Gastrocnemius medialis (tissue), 4 donors: Measurements from ENCODE around the gene MMP11. TPM values are rescaled to one million over a fixed set of nuclear protein-coding genes. Genes with fewer than 3 reads are reported as not detected.
A peak's percentile ranks its signal among the peaks of the same experiment; 100 is the strongest.

Source experiments
- ATAC-seq, 2 donors: fragments of 150-250 bp; one replicate each; pipeline ENCODE4 v1.9.1; 2016
- DNase-seq, 2 donors: peaks; one replicate each; pipeline ENCODE4 v3.0.0-alpha.2; 2019
- H3K27ac ChIP-seq, 4 donors: fragments of 200-600 bp; sonication (generic); 1 replicate in 1 of 4; 2 replicates in 3 of 4; pipeline ENCODE4 v1.5.1; 2016 to 2018; ENCODE audit warnings: mild to moderate bottlenecking in 2 of 4, moderate library complexity in 1 of 4
- H3K27me3 ChIP-seq, 3 donors: fragments of 200-600 bp; sonication (generic) in 2 of 3; 1 replicate in 1 of 3; 2 replicates in 2 of 3; pipeline versions ENCODE4 v1.5.1 to v1.6.0; 2016 to 2019; ENCODE audit warnings: mild to moderate bottlenecking in 1 of 3, moderate library complexity in 1 of 3
- H3K36me3 ChIP-seq, 2 donors: fragments of 200-600 bp; sonication (generic) in 1 of 2; one replicate each; pipeline ENCODE4 v1.5.1; 2017 to 2018
- H3K4me1 ChIP-seq, 2 donors: fragments of 200-600 bp; sonication (generic) in 1 of 2; one replicate each; pipeline ENCODE4 v1.5.1; 2016 to 2017; ENCODE audit warnings: mild to moderate bottlenecking in 2 of 2
- H3K4me3 ChIP-seq, 4 donors: fragments of 200-600 bp; sonication (generic) in 3 of 4; 1 replicate in 1 of 4; 2 replicates in 3 of 4; pipeline ENCODE4 v1.5.1; 2016 to 2019; ENCODE audit warnings: mild to moderate bottlenecking in 2 of 4
- H3K9me3 ChIP-seq, 3 donors: fragments of 200-600 bp; sonication (generic) in 2 of 3; 1 replicate in 1 of 3; 2 replicates in 2 of 3; pipeline ENCODE4 v1.5.1; 2016 to 2019
- POLR2A ChIP-seq, 2 donors: fragments of 450-650 bp; IDR thresholded peaks; one replicate each; pipeline ENCODE4 v1.6.1; 2017; ENCODE audit warnings: antibody characterized with exemption in 2 of 2, mild to moderate bottlenecking in 2 of 2, moderate library complexity in 2 of 2
- in situ Hi-C, 4 donors: fragments of 200-750 bp; cut with MboI; loops; one replicate each; pipeline versions ENCODE4 v1.15.0 to v1.8.0; 2017; ENCODE audit warnings: low sequenced_read_pairs in 4 of 4
- intact Hi-C: fragments of 100-400 bp; cut with DNase I; formaldehyde crosslinking; loops from one replicate; pipeline ENCODE4 v1.15.1; 2023; ENCODE audit warnings: low total_unique reads
- total RNA-seq, 4 donors: library from RNA; depleted of rRNA; stranded (reverse); fragments of >200 nt; gene quantifications; one replicate each; pipeline versions ENCODE4 v1.1.0 to v1.2.3, GENCODE V29; 2016
- TF ChIP-seq, protein P1 (sequence below), 5 experiments: fragments of 450-650 bp in 3 of 5; fragments of 200-600 bp in 2 of 5; sonication (generic) in 2 of 5; IDR thresholded peaks in 4 of 5; conservative IDR thresholded peaks in 1 of 5; 1 replicate in 4 of 5; 2 replicates in 1 of 5; pipeline ENCODE4 v1.5.1; 2016 to 2019; ENCODE audit warnings: antibody characterized with exemption in 5 of 5, mild to moderate bottlenecking in 3 of 5, moderate library complexity in 3 of 5

The MMP11 gene
- total RNA-seq, 4 donors from 2014 or later: 0.91 to 3.6 (median 1.4) TPM; not detected in 1

DNA sequence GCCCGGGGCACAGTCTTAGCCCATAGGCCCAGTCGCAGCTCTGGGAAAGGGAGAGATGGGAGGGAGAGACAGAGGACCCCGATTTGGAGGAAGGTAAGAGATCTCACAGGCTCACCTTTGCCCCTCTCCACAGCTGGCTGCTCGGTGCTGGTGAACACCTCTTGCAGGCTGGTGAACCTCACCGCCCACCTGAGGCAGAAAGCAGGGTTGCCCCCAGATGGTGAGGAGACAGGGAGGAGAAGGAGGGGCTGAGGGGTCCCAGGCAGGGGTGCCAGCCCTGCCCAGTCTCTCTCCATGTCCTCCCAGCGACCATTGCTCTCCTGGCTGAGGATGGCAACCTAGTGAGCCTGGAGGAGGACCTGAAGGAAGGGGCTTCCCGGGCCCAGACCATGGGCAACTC lies 8.7 kb upstream of the MMP11 start:
- no peaks in the 10 kb centered on the region for H3K36me3 ChIP-seq
- ATAC-seq (no peak), DNase-seq (no peak)
- TF ChIP-seq POLR2A (IDR thresholded peaks at IDR 0.05): no peak
- TF ChIP-seq, protein P1, sequence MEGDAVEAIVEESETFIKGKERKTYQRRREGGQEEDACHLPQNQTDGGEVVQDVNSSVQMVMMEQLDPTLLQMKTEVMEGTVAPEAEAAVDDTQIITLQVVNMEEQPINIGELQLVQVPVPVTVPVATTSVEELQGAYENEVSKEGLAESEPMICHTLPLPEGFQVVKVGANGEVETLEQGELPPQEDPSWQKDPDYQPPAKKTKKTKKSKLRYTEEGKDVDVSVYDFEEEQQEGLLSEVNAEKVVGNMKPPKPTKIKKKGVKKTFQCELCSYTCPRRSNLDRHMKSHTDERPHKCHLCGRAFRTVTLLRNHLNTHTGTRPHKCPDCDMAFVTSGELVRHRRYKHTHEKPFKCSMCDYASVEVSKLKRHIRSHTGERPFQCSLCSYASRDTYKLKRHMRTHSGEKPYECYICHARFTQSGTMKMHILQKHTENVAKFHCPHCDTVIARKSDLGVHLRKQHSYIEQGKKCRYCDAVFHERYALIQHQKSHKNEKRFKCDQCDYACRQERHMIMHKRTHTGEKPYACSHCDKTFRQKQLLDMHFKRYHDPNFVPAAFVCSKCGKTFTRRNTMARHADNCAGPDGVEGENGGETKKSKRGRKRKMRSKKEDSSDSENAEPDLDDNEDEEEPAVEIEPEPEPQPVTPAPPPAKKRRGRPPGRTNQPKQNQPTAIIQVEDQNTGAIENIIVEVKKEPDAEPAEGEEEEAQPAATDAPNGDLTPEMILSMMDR (IDR thresholded peaks at IDR 0.05 in 4 of 5, conservative IDR thresholded peaks at IDR 0.05 in 1 of 5): no peak
- no peaks in the 10 kb centered on the region for H3K9me3 ChIP-seq
- H3K4me1 ChIP-seq: peaks cover 22 to 29% of the 10 kb centered on the region in 2 donors
- in situ Hi-C loops (no loop called here), intact Hi-C loops (no loop called here)
- no peak overlapping the region for H3K4me3 ChIP-seq
- no peaks in the 10 kb centered on the region for H3K27me3 ChIP-seq
- peak overlapping the region; percentile 96 to 100 (median 100) for H3K27ac ChIP-seq

DNA sequence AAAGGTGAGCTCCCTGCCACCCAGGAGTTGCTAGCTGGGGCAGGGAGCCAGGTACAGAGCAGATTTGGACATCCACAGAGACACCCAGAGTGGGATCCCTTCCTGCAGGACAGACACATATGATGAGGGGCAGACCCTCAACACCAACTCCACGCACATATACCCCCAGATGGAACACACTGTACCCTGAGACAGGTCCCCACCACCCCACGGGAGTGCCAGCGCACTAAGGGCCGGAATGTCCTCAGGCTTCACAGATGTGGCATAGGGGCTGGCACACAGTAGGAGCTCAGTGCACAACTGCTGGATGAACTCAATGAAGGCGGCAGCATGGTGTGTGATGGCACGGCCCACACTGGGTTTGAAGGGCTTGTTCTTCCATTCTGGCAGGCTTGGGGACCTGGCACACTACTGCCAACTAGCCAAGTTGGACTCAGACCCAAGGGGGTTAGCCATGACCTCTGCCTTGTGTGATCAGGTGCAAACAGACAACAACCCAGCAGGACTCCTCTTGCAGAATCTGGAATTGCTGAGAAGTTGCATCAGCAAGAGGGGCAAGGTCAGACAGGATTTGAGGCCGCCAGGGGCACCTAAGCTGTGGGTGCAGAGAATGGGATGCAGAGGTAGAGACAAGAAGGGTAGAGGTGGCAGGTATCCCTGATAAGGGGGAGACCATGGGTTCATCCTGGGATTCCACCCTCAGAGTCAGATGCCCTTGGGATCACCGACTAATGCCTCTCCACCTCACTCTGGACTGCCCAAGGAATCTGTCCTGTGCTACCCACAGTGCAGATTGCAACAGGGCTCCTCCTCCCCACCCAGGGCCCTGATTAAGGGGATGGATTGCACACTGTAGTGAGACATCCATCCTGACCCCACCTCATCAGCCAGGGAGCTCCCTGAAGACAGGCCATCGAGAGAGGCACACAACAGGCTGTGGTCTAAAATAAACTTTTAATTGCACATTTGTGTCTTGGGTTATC lies 7.5 kb upstream of the MMP11 start:
- Histone ChIP-seq H3K4me3 (peak overlapping the region in 3 of 4 donors; percentile 78 to 94 (median 90)), H3K9me3 (no peaks in the 10 kb centered on the region), H3K4me1 (peaks cover 26 to 34% of the 10 kb centered on the region in 2 donors), H3K27me3 (no peaks in the 10 kb centered on the region), H3K36me3 (no peaks in the 10 kb centered on the region), H3K27ac (peak overlapping the region; percentile 96 to 100 (median 100))
- peak in 1 of 2 donors; percentile 66 for DNase-seq
- no peak for ATAC-seq
- in situ Hi-C loops: no loop called here
- TF ChIP-seq, protein P1 (IDR thresholded peaks at IDR 0.05 in 4 of 5, conservative IDR thresholded peaks at IDR 0.05 in 1 of 5): no peak
- TF ChIP-seq POLR2A (IDR thresholded peaks at IDR 0.05): no peak
- intact Hi-C loops: loop anchor here (5.0 kb wide), 5 partner anchors 83 to 243 kb away; partner anchors contain the start of gene MIF

DNA sequence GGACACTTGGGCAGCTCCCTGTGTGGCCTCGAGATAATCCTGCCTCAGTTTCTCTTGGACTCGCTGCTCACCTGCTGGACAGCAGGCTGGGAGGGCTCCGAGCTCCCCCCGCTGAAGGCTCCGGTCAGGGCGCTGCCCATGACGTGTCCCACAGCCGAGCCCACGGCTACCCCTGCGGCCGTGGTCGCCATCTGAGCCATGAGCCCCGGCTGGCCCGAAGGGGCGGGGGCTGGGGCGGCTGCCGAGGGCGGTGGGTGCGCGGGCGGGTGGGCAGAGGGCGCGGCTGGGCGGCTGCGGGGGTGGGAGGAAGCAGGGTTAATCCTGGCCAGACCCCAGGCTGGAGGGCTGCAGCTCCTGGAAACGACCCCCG lies 5.4 kb upstream of the MMP11 start:
- H3K27me3 ChIP-seq: no peaks in the 10 kb centered on the region
- H3K4me3 ChIP-seq: peak overlapping the region; percentile 78 to 94 (median 90)
- H3K27ac ChIP-seq: peak overlapping the region; percentile 96 to 100 (median 100)
- in situ Hi-C loops (no loop called here), intact Hi-C loops (loop anchor here (2.0 to 5.0 kb wide), 6 partner anchors 16 to 245 kb away; partner anchors contain the start of genes MIF and ZNF70)
- H3K36me3 ChIP-seq: no peaks in the 10 kb centered on the region
- ATAC-seq: peak; percentile 0 to 5
- no peaks in the 10 kb centered on the region for H3K9me3 ChIP-seq
- TF ChIP-seq POLR2A (IDR thresholded peaks at IDR 0.05): no peak
- TF ChIP-seq, protein P1 (IDR thresholded peaks at IDR 0.05 in 4 of 5, conservative IDR thresholded peaks at IDR 0.05 in 1 of 5): no peak
- peak in 1 of 2 donors; percentile 30 for DNase-seq
- peaks cover 28 to 37% of the 10 kb centered on the region in 2 donors for H3K4me1 ChIP-seq

DNA sequence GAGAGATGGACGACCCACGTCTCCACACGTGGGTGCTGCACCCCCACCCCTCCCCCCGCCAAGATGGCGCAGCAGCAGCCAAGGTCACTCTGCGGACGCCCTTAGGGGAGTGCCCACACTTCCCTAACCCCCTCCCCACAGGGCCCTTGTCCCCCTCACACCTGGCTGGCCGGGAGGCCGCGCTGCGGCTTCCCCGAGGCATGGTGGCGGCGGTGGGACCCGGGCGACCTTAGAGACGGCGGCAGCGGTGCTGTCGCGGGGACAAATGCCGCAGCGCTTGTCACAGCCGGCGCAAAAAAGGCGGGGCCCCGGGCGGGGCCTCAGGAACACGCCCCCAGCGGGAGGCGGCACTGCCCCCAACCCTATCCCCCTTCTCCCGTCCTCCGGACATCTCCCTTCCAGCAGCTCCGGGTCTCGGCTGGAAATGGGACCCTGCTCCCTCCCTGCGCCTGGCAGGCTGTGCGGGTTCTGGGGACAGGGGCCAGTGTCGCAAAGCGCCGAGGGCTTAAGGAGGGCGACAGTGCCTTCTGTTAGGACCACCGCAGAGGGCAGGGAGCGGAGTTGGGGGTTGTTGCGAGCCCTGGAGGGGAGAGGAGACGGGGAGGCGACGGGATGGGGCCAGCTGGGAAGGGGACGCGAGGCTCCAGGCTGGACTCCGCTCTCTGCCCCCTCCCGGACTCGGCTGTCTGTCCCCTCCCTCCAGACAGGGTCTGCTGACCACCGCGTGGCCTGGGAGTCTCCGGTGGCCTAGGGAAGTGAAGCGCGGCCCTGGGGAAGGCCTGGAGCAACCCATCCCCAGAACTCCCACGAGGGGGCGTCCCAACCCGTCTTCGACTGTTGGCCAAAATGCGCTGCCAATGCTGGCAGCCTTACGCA lies 4.7 kb upstream of the MMP11 start, which contains the start of gene CHCHD10:
TSS of gene CHCHD10 (minus strand) at position 300 of the 876 bp plus-strand sequence. CDS start at position 202, 98 bp downstream.
- ATAC-seq (peak; percentile 74 to 82), DNase-seq (peak; percentile 88 to 90)
- Histone ChIP-seq H3K27ac (peak within 1 kb of the TSS; percentile 96 to 100 (median 100)), H3K9me3 (no peaks in the 10 kb centered on the region), H3K27me3 (no peaks in the 10 kb centered on the region), H3K4me1 (peaks cover 28 to 39% of the 10 kb centered on the region in 2 donors), H3K4me3 (peak within 1 kb of the TSS; percentile 78 to 94 (median 90)), H3K36me3 (no peaks in the 10 kb centered on the region)
- in situ Hi-C loops (no loop called here), intact Hi-C loops (loop anchor here (1.0 to 5.0 kb wide), 8 partner anchors 17 to 246 kb away; partner anchors contain the start of genes MIF, SMARCB1 and ZNF70)
- peak; percentile 98 for TF ChIP-seq POLR2A (IDR thresholded peaks at IDR 0.05)
- TF ChIP-seq, protein P1 (IDR thresholded peaks at IDR 0.05 in 4 of 5, conservative IDR thresholded peaks at IDR 0.05 in 1 of 5): peak; percentile 84 to 96 (median 93)
